Measurements from ENCODE around the gene ZCWPW1. TPM values are rescaled to one million over a fixed set of nuclear protein-coding genes. Genes with fewer than 3 reads are reported as not detected.

Gene ZCWPW1
- total and polyA plus RNA-seq, 2 of the 13 experiments (the other 11 are each of a cell fraction or from before 2014, with no cell fraction given), result 2.4 to 2.5 TPM

DNA sequence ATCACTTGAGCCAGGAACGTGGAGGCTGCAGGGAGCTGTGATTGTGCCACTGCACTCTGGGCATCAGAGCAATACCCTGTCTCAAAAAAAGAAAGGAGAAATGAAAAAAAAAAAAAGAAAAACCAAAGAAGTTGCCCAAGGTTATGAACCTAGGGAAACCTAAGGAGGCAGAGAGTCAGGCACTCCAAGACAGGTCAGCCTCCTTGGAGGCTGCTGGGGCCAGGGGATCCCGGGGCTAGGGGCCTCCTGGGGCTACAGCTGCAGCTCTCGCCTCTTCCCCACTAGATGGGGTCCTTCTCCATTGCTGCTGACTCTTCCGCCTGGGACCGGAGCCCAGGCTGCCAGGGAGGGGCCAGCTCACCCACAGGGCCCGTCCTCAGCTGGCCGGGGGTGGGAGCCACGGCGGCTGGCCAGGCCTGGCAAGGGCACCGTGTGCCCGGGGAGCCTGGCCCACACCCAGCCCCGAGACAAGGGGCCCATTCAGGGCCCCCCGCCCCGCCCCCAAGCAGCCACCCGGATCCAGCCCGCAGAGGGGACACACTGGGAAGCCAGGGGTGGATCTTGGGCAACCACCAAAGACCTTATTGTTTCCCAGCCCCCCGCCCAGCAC lies 37.3 kb upstream of the ZCWPW1 start (continued):
- TF ChIP-seq, protein P1, sequence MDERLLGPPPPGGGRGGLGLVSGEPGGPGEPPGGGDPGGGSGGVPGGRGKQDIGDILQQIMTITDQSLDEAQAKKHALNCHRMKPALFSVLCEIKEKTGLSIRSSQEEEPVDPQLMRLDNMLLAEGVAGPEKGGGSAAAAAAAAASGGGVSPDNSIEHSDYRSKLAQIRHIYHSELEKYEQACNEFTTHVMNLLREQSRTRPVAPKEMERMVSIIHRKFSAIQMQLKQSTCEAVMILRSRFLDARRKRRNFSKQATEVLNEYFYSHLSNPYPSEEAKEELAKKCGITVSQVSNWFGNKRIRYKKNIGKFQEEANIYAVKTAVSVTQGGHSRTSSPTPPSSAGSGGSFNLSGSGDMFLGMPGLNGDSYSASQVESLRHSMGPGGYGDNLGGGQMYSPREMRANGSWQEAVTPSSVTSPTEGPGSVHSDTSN (CRISPR knock-in tag; IDR thresholded peaks at IDR 0.05), result no peak
- TF ChIP-seq IKZF4 (CRISPR knock-in tag; IDR thresholded peaks at IDR 0.05; ENCODE audit: borderline replicate concordance, low read depth, not compliant biosample characterization) (no peak), PRMT3 (CRISPR knock-in tag; IDR thresholded peaks at IDR 0.05; ENCODE audit: borderline replicate concordance, low read depth) (no peak), ZNF446 (CRISPR knock-in tag; IDR thresholded peaks at IDR 0.05) (no peak), TP53 (CRISPR knock-in tag; conservative IDR thresholded peaks at IDR 0.05) (no peak), ZNF432 (CRISPR knock-in tag; IDR thresholded peaks at IDR 0.05; ENCODE audit: borderline replicate concordance) (no peak), SIX4 (CRISPR knock-in tag; IDR thresholded peaks at IDR 0.05) (no peak), RFX5 (IDR thresholded peaks at IDR 0.05; ENCODE audit: low read depth, low read length) (no peak), ZNF577 (CRISPR knock-in tag; IDR thresholded peaks at IDR 0.05; ENCODE audit: borderline replicate concordance, low read depth) (no peak), TBL1XR1 (IDR thresholded peaks at IDR 0.05; ENCODE audit: borderline replicate concordance, low read length, partially characterized antibody) (no peak), KAT7 (CRISPR knock-in tag; IDR thresholded peaks at IDR 0.05; ENCODE audit: borderline replicate concordance) (no peak), HNF4A (CRISPR knock-in tag; IDR thresholded peaks at IDR 0.05) (no peak), NR2F2 (IDR thresholded peaks at IDR 0.05; ENCODE audit: borderline replicate concordance, low read depth) (no peak), MIER2 (CRISPR knock-in tag; IDR thresholded peaks at IDR 0.05) (no peak), ZNF274 (CRISPR knock-in tag; IDR thresholded peaks at IDR 0.05) (no peak), ZNF558 (CRISPR knock-in tag; IDR thresholded peaks at IDR 0.05; ENCODE audit: borderline replicate concordance) (no peak), ZSCAN12 (CRISPR knock-in tag; IDR thresholded peaks at IDR 0.05) (no peak), POLR2AphosphoS2 (IDR thresholded peaks at IDR 0.05; ENCODE audit: low read depth, low read length) (no peak)
- TF ChIP-seq, protein P2, sequence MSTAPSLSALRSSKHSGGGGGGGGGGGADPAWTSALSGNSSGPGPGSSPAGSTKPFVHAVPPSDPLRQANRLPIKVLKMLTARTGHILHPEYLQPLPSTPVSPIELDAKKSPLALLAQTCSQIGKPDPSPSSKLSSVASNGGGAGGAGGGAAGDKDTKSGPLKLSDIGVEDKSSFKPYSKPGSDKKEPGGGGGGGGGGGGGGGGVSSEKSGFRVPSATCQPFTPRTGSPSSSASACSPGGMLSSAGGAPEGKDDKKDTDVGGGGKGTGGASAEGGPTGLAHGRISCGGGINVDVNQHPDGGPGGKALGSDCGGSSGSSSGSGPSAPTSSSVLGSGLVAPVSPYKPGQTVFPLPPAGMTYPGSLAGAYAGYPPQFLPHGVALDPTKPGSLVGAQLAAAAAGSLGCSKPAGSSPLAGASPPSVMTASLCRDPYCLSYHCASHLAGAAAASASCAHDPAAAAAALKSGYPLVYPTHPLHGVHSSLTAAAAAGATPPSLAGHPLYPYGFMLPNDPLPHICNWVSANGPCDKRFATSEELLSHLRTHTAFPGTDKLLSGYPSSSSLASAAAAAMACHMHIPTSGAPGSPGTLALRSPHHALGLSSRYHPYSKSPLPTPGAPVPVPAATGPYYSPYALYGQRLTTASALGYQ (CRISPR knock-in tag; IDR thresholded peaks at IDR 0.05), result no peak
- TF ChIP-seq, protein P3, sequence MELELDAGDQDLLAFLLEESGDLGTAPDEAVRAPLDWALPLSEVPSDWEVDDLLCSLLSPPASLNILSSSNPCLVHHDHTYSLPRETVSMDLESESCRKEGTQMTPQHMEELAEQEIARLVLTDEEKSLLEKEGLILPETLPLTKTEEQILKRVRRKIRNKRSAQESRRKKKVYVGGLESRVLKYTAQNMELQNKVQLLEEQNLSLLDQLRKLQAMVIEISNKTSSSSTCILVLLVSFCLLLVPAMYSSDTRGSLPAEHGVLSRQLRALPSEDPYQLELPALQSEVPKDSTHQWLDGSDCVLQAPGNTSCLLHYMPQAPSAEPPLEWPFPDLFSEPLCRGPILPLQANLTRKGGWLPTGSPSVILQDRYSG (CRISPR knock-in tag; IDR thresholded peaks at IDR 0.05), result no peak
- TF ChIP-seq, protein P4, sequence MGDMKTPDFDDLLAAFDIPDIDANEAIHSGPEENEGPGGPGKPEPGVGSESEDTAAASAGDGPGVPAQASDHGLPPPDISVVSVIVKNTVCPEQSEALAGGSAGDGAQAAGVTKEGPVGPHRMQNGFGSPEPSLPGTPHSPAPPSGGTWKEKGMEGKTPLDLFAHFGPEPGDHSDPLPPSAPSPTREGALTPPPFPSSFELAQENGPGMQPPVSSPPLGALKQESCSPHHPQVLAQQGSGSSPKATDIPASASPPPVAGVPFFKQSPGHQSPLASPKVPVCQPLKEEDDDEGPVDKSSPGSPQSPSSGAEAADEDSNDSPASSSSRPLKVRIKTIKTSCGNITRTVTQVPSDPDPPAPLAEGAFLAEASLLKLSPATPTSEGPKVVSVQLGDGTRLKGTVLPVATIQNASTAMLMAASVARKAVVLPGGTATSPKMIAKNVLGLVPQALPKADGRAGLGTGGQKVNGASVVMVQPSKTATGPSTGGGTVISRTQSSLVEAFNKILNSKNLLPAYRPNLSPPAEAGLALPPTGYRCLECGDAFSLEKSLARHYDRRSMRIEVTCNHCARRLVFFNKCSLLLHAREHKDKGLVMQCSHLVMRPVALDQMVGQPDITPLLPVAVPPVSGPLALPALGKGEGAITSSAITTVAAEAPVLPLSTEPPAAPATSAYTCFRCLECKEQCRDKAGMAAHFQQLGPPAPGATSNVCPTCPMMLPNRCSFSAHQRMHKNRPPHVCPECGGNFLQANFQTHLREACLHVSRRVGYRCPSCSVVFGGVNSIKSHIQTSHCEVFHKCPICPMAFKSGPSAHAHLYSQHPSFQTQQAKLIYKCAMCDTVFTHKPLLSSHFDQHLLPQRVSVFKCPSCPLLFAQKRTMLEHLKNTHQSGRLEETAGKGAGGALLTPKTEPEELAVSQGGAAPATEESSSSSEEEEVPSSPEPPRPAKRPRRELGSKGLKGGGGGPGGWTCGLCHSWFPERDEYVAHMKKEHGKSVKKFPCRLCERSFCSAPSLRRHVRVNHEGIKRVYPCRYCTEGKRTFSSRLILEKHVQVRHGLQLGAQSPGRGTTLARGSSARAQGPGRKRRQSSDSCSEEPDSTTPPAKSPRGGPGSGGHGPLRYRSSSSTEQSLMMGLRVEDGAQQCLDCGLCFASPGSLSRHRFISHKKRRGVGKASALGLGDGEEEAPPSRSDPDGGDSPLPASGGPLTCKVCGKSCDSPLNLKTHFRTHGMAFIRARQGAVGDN (CRISPR knock-in tag; IDR thresholded peaks at IDR 0.05), result peak; percentile 58
- TF ChIP-seq, protein P5, sequence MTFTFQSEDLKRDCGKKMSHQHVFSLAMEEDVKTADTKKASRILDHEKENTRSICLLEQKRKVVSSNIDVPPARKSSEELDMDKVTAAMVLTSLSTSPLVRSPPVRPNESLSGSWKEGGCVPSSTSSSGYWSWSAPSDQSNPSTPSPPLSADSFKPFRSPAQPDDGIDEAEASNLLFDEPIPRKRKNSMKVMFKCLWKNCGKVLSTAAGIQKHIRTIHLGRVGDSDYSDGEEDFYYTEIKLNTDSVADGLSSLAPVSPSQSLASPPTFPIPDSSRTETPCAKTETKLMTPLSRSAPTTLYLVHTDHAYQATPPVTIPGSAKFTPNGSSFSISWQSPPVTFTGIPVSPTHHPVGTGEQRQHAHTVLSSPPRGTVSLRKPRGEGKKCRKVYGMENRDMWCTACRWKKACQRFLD (CRISPR knock-in tag; IDR thresholded peaks at IDR 0.05; ENCODE audit: borderline replicate concordance), result no peak

All from HepG2 (cell line).